RPMI7951 (cell line): Measurements from ENCODE around the gene FADS6. TPM values are rescaled to one million over a fixed set of nuclear protein-coding genes. Genes with fewer than 3 reads are reported as not detected.

Source experiments
- DNase-seq: peaks from one replicate; pipeline ENCODE4 v3.0.0-alpha.2; 2012; ENCODE audit warnings: low read depth
- total RNA-seq: library from RNA; depleted of rRNA; stranded (reverse); fragments of >200 nt; shearing (Covaris generic); gene quantifications from 2 replicates; pipeline ENCODE4 v1.2.3, GENCODE V29; 2014; rRNA removed

The FADS6 gene
- total RNA-seq = not detected in 2 replicates

GRCh38 chr17:74892974-74893911 is at the start of gene FADS6:
Gene FADS6 (minus strand): TSS chr17:74893633. CDS start chr17:74893595, 38 bp downstream.
- no peak for DNase-seq

GRCh38 chr17:74941128-74941725 is 47.8 kb upstream of the FADS6 start:
- no peak for DNase-seq

- no peak for DNase-seq
Measured at GRCh38 chr17:74939534-74939933, 46.1 kb upstream of the FADS6 start.

GRCh38 chr17:74938194-74938950 is 44.9 kb upstream of the FADS6 start:
- DNase-seq = no peak

GRCh38 chr17:74937064-74938051 is 43.9 kb upstream of the FADS6 start:
- no peak for DNase-seq

- no peak for DNase-seq
Measured at GRCh38 chr17:74936470-74936799, 43.0 kb upstream of the FADS6 start.

- no peak for DNase-seq
Measured at GRCh38 chr17:74935585-74936469, 42.4 kb upstream of the FADS6 start, which contains the start of gene OTOP3. Gene OTOP3 (plus strand): TSS chr17:74935898. CDS start chr17:74935922, 24 bp downstream.

- DNase-seq = no peak
Measured at GRCh38 chr17:74935048-74935447, 41.6 kb upstream of the FADS6 start.

GRCh38 chr17:74930535-74931036 is 37.2 kb upstream of the FADS6 start:
- DNase-seq = no peak

- no peak for DNase-seq
Measured at GRCh38 chr17:74928786-74929185, 35.4 kb upstream of the FADS6 start.

GRCh38 chr17:74925242-74925641 is 31.8 kb upstream of the FADS6 start:
- DNase-seq = no peak

GRCh38 chr17:74924250-74924948 is 31.0 kb upstream of the FADS6 start, which contains the start of gene OTOP2:
Gene OTOP2 (plus strand): TSS chr17:74924273. CDS start chr17:74924633, 360 bp downstream.
- no peak for DNase-seq

GRCh38 chr17:74923538-74924249 is 30.3 kb upstream of the FADS6 start:
- peak; percentile 20 for DNase-seq

GRCh38 chr17:74922694-74923537 is 29.5 kb upstream of the FADS6 start, which contains the start of gene USH1G:
Gene USH1G (minus strand): TSS chr17:74923255. CDS start chr17:74923073, 182 bp downstream.
- DNase-seq = no peak

GRCh38 chr17:74922172-74922571 is 28.7 kb upstream of the FADS6 start:
- DNase-seq = no peak

GRCh38 chr17:74921769-74922168 is 28.3 kb upstream of the FADS6 start:
- no peak for DNase-seq

- no peak for DNase-seq
Measured at GRCh38 chr17:74921026-74921681, 27.7 kb upstream of the FADS6 start.
